H54 (cell line): Measurements from ENCODE around the gene UNC13A.

Experiments used
- DNase-seq: peaks from one replicate; pipeline ENCODE4 v3.0.0; 2011; ENCODE audit warnings: low spot score, mixed read lengths; ENCODE audit not compliant: insufficient read length
- FAIRE-seq: peaks from 3 replicates; lab custom pipeline; 2011; peaks lifted over from hg19 to GRCh38; lab: Jason Lieb, UNC
- POLR2A ChIP-seq: IDR thresholded peaks from 2 replicates; pipeline ENCODE4 v1.6.1; 2011; ENCODE audit warnings: low read depth, mild to moderate bottlenecking, low read length

Gene UNC13A

DNA sequence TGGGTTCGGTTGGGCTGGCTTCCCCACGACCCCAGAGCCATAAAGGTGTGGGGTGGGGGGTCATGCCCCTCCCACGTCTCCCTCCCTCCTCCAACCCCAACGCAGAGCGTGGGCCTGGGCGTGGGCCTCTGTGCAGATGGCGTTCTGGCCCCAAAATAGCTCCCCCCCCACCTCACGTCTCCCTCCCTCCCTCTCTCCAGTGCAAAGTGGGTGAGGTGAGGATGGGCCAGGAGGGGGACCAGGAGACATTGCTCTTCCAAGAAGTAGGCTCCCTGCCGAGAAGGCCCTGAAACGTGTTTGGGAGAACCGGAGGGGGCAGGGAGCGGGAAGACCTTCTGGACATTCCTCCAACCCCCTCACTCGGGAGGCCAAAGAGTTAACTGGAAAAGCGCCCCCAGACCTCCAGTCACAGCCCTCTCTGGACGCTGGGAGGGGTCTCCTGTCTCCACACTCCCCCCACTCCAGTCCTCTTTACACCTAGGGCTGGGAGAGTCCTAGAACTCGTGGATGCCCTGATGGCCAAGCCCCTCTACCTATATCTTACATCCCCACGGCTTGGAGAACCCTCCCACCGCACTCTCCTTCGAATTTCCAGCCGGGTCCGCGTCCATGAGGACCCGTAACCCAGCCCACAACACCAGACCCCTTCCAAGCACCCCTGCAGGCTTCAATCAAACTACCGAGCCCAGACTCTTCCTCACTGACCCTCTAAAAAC lies 855 bp downstream of the UNC13A start:
- FAIRE-seq: no peak
- no peak for TF ChIP-seq POLR2A
- no peak for DNase-seq

GRCh38 chr19:17686592-17687024 lies 1.5 kb downstream of the UNC13A start:
- TF ChIP-seq POLR2A: no peak
- FAIRE-seq: no peak
- DNase-seq: peak; percentile 62

DNA sequence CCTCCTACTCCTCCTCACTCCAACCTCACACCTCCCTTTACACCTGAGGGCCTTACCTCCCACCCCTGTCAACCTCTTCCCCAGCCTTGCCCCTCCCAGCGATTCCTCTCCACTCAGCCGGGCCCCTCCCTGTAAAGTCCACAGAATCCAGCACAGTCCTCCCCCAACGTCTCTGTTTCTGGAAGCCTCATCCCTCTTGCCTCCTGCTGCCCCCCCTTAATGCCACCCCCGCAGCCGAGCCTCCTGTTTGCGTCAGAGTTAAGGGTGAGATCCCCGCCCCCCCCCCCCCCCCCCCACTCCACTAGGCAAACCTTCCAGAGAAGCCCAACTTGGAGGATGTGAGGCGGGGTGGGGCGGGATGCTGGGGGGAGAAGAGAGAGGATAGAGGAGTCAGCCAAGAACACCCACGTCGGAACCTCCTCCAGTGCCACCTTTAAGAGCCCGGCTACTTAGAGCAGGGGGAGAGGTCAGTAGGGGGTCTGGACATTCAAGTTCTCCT lies 2.1 kb downstream of the UNC13A start:
- TF ChIP-seq POLR2A: no peak
- FAIRE-seq: no peak
- no peak for DNase-seq

DNA sequence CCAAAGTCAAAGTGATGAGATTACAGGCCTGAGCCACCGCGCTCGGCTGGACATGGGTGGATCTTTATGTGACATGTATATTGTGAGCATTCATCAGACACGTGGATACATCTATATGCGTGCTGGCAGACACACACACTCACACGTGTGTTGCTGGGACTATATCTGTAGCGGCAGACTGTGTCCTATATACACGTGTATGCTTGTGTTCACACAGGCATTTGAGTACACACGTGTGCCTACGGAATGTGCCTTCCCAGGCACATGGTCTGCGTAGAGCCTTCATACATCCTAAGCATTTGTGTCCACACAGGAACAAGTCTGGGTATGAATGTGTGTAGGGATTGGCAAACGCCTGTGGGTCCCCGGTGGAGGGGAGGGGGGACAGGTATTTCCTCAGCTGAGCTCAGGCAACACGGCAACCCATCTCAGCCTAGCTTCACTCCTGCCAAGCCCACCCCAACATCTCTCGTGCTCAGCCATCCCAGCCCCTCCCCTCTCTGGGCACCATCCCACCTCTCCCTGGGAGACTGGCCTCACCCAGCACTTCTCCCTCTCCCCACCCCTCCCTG lies 2.6 kb downstream of the UNC13A start:
- FAIRE-seq (no peak), DNase-seq (no peak)
- TF ChIP-seq POLR2A: no peak

DNA sequence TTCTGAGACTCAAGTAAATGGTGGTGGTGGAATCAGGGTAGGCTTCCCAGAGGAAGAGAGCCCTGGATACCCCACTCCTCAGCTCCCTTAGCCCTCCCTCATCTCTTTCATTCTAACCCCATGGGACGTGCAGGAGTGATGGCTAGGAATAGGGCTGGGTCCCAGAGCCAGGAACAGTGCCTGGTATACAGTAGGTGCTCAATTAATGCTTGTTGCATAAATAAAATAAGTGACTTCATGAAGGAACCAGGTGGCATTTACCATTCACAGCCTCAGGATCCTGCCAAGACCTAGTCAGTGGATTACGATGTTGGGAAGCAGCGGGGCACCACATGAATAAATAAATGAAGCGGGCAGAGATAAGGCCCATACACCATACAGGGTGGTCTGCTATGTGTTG lies 3.9 kb downstream of the UNC13A start:
- DNase-seq (no peak), FAIRE-seq (no peak)
- TF ChIP-seq POLR2A: no peak

GRCh38 chr19:17683078-17683477 lies 5.1 kb downstream of the UNC13A start:
- no peak for DNase-seq
- no peak for FAIRE-seq
- TF ChIP-seq POLR2A: no peak

DNA sequence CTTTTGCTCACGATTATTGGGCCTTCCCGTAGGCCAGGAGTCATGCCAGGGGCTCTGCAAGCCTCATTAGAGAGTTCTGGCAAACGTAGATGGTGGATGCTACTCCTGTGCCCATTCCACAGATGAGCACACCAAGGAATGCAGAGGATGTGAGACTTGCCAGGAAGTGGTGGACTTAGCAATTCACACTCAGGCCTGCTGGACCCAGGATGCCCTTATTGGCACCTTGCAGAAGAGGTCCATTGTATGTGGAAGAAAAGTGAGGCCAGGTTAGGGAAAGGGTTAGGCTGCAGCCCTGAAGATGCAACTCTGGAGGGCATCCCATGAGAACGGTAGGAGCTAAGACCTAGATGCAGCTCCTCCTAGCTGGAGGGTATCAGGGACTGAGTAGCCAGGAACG lies 5.9 kb downstream of the UNC13A start:
- DNase-seq (no peak), FAIRE-seq (no peak)
- TF ChIP-seq POLR2A: no peak

DNA sequence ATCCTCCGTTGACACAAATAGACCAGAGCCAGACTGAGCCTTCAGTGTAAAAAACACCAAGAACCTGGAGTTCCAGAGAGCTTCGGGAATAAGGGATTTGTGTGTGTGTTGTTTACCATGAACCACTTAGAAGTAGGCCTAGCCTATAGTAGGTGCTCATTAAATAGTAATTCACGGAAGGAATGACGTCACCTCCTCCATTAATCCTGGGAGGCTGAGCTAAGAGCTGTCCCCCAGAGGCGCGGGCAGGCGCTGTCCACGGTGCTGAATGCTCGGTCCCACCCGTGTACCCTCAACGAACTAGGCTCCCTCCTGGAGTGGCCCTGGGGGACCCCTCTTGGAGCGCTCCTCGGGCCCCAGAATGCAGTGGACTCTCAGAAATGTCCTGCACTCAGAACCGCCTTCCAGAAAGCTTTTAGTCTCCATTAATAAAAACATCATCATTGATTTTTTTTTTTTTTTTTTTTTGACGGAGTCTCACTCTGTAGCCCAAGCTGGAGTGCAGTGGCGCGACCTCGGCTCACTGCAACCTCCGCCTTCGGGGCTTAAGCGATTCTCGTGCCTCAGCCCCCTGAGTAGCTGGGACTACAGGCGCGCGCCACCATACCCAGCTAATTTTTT lies 6.5 kb downstream of the UNC13A start:
- FAIRE-seq: no peak
- no peak for TF ChIP-seq POLR2A
- no peak for DNase-seq

GRCh38 chr19:17680230-17680722 lies 7.9 kb downstream of the UNC13A start:
- DNase-seq (peak; percentile 83), FAIRE-seq (no peak)

GRCh38 chr19:17679526-17680229 lies 8.5 kb downstream of the UNC13A start:
- no peak for TF ChIP-seq POLR2A
- FAIRE-seq (no peak), DNase-seq (no peak)

More at GRCh38 chr19:17680230-17680722, 7.9 kb downstream of the UNC13A start:
- TF ChIP-seq POLR2A: no peak

GRCh38 chr19:17678836-17679235 lies 9.3 kb downstream of the UNC13A start:
- no peak for DNase-seq
- TF ChIP-seq POLR2A: no peak
- no peak for FAIRE-seq

DNA sequence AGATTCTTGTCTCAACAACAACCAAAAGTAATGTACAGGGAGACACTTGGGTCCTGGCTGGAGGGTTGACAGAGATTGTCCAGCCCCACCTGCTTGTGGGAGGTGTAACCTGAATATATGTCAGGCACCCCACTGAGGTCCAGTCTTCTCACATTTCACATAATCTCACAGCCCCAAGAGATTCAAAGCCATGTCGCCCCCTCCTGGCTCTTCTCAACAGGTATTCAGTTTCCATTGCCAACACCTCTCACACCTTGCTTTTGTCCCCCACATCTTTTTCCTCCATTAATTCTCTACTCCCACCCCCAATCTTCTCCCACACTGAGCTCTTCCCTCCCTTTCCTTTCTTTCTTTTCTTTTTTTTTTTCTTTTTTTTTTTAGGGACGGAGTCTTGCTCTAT lies 11.2 kb downstream of the UNC13A start:
- DNase-seq: no peak
- TF ChIP-seq POLR2A: no peak
- FAIRE-seq: no peak

- TF ChIP-seq POLR2A: no peak
- FAIRE-seq (no peak), DNase-seq (no peak)
These were observed 11.9 kb downstream of the UNC13A start for GRCh38 chr19:17676295-17676694.

DNA sequence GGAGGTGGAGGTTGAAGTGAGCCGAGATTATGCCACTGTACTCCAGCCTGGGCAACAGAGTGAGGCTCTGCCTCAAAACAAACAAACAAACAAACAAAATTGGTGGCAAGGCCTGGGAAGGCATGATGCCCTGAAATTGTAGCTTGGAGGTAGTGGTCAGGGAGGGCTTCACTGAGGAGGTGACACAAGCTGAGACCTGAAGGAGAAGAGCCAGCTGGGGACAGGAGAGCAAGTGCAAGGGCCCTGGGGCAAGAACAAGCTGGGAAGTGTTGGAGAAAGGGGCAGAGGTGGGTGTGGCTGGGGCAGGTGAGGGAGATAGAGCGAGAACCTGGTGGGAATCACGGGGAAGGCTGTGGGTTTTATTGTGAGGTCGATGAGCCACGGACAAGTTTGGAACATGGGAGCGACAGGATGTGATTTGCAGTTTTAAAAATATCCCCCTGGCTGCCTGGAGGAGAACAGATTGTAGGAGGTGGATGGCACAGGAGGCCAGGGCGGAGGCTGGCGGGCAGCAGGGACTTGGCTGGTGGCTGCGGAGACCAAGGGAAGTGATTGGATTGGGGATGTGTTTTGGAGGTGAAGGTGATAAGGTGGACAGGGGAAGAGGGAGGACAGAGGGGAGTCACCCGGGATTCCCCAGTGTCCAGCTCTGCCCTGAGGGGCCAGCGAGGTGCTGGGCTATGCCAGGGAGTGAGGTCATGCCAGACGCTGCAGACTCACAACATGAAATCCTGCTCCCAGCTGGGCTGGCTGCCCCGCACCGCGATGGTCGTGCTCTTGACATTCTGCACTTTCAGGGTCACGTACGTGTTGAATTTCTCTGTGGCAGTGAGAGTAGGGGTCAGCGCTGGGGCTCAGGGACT lies 14.0 kb downstream of the UNC13A start:
- FAIRE-seq (no peak), DNase-seq (no peak)
- no peak for TF ChIP-seq POLR2A
